ENCODE measurements around the gene CHSY3. TPM values are rescaled to one million over a fixed set of nuclear protein-coding genes. Genes with fewer than 3 reads are reported as not detected.
A peak's percentile ranks its signal among the peaks of the same experiment; 100 is the strongest.

Gene CHSY3
- polyA plus RNA-seq, 1 experiment: 0.67 TPM

DNA sequence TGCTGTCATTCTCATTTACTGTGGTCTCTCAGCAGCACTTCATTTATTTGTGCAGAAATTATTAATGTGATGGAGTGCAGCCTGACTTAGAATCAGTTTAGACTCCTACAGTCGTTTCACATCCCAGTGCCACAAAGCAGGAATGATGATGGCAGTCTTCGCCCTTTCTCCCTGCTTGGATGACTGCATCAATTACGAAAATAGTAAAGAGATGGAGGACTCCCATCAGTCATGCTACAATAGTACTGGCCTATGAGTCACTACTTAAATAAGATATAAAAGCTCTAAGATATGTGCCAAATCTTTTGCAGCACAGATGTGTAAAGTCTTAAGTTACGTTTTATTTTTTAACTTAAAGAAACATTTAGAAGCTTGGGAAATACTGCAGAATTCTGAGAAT lies 263.9 kb downstream of the CHSY3 start:
- Histone ChIP-seq H3K4me3 (ENCODE audit: low read depth, low read length) (no peak overlapping the region), H3K9me3 (ENCODE audit: control insufficient read depth, insufficient read depth, low read length) (no peaks in the 10 kb centered on the region), H3K27ac (ENCODE audit: low read depth, low read length) (no peak overlapping the region), H3K27me3 (ENCODE audit: control insufficient read depth, insufficient read depth, low read length) (no peaks in the 10 kb centered on the region)
- DNase-seq (ENCODE audit: low read depth, low spot score): no peak
- POLR2A ChIA-PET: no interaction called here
- TF ChIP-seq, protein P1, sequence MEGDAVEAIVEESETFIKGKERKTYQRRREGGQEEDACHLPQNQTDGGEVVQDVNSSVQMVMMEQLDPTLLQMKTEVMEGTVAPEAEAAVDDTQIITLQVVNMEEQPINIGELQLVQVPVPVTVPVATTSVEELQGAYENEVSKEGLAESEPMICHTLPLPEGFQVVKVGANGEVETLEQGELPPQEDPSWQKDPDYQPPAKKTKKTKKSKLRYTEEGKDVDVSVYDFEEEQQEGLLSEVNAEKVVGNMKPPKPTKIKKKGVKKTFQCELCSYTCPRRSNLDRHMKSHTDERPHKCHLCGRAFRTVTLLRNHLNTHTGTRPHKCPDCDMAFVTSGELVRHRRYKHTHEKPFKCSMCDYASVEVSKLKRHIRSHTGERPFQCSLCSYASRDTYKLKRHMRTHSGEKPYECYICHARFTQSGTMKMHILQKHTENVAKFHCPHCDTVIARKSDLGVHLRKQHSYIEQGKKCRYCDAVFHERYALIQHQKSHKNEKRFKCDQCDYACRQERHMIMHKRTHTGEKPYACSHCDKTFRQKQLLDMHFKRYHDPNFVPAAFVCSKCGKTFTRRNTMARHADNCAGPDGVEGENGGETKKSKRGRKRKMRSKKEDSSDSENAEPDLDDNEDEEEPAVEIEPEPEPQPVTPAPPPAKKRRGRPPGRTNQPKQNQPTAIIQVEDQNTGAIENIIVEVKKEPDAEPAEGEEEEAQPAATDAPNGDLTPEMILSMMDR (IDR thresholded peaks at IDR 0.05; ENCODE audit: low read depth, low read length): no peak
- CTCF ChIA-PET: interaction anchor here (0.5 to 0.6 kb wide), 2 partner anchors 264 to 455 kb away, joined by 3 to 4 read pairs; partner anchors contain the start of gene CHSY3

DNA sequence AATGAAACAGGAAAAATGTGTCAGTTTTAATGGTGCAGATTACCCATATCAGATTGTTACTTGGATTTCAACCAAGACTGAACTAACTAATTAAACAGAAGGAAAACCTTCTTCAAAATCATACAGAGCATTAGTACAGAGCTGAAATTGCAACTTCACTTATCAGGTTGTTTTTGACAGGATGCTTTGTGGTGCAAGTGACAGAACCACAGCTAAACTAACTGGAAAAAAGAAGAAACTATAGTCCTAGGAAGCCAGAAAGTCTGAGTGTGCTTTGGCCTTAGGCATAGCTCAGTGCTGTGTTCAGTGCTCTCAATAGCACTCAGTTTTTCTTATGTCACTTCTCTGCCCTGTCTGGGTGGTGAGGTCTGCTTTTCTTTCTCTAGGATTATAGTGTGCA lies 267.4 kb downstream of the CHSY3 start:
- TF ChIP-seq, protein P1 (IDR thresholded peaks at IDR 0.05; ENCODE audit: low read depth, low read length): no peak
- H3K4me3 ChIP-seq (ENCODE audit: low read depth, low read length): no peak overlapping the region
- POLR2A ChIA-PET: no interaction called here
- CTCF ChIA-PET: no interaction called here
- no peaks in the 10 kb centered on the region for H3K9me3 ChIP-seq (ENCODE audit: control insufficient read depth, insufficient read depth, low read length)
- DNase-seq (ENCODE audit: low read depth, low spot score): no peak
- H3K27ac ChIP-seq (ENCODE audit: low read depth, low read length): no peak overlapping the region
- H3K27me3 ChIP-seq (ENCODE audit: control insufficient read depth, insufficient read depth, low read length): no peaks in the 10 kb centered on the region

DNA sequence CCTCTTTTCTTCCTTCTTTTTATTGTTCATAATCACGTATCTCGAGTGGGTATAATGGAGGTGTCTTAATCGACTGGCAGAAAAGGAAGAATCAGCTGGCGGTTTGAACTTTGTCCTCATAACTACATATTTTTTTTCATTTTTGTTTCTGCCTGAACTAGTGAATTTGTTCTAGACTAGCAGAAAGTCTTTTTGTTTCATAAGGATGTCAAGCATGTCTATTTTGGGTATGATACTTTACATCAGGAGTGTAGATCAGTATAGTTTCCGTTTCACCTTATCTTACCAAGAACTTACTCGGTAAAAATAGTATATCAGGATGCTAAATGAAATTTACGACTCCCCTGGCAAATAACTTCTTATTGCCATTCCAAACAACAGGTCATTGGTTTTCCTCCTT lies 278.9 kb downstream of the CHSY3 start:
- Histone ChIP-seq H3K9me3 (ENCODE audit: control insufficient read depth, insufficient read depth, low read length) (no peaks in the 10 kb centered on the region), H3K4me3 (ENCODE audit: low read depth, low read length) (no peak overlapping the region), H3K27me3 (ENCODE audit: control insufficient read depth, insufficient read depth, low read length) (no peaks in the 10 kb centered on the region), H3K27ac (ENCODE audit: low read depth, low read length) (no peak overlapping the region)
- CTCF ChIA-PET: no interaction called here
- TF ChIP-seq, protein P1 (IDR thresholded peaks at IDR 0.05; ENCODE audit: low read depth, low read length): no peak
- POLR2A ChIA-PET: no interaction called here
- DNase-seq (ENCODE audit: low read depth, low spot score): no peak

DNA sequence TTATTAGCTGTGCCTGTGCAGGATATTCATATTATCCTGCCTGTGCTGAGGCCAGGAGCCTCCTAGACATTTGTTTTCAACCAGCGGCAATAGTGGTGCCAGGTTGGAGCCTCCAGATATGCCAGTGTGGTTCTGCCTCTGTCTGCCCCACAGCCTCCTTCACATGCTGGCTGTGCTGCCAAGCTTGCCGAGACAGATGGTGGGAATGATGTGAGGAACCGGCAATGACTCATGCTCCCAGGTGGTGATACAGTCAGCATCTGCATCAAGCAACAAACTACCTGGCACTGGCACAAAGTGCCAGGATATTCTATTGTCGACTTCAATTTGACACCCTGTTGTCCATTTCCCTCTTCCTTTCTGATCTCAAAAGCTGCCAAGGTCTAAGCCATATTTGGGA lies 285.7 kb downstream of the CHSY3 start:
- H3K27ac ChIP-seq (ENCODE audit: low read depth, low read length): no peak overlapping the region
- ChIA-PET POLR2A (no interaction called here), CTCF (no interaction called here)
- TF ChIP-seq, protein P1 (IDR thresholded peaks at IDR 0.05; ENCODE audit: low read depth, low read length): no peak
- H3K27me3 ChIP-seq (ENCODE audit: control insufficient read depth, insufficient read depth, low read length): no peaks in the 10 kb centered on the region
- DNase-seq (ENCODE audit: low read depth, low spot score): no peak
- H3K9me3 ChIP-seq (ENCODE audit: control insufficient read depth, insufficient read depth, low read length): no peaks in the 10 kb centered on the region
- H3K4me3 ChIP-seq (ENCODE audit: low read depth, low read length): no peak overlapping the region

DNA sequence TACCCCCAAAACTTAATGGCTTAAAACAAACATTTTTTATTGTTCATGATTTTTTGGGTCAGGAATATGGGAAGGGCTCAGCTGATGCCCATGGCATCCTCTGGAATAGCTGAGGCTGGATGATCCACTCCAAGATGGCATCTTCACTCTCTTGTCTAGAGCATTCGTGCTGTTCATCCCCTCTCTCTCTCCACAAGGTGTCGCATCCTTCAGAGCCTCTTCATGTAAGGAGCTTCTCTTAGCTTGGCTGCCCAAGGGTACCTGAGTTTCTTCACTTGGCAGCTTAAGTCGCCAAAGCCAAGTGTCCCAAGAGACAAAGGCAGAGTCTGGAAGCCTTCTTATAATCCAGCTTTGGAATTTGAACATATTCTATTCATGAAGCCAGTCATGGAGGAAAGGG lies 294.7 kb downstream of the CHSY3 start:
- H3K27me3 ChIP-seq (ENCODE audit: control insufficient read depth, insufficient read depth, low read length): no peaks in the 10 kb centered on the region
- no peak overlapping the region for H3K4me3 ChIP-seq (ENCODE audit: low read depth, low read length)
- no peaks in the 10 kb centered on the region for H3K9me3 ChIP-seq (ENCODE audit: control insufficient read depth, insufficient read depth, low read length)
- TF ChIP-seq, protein P1 (IDR thresholded peaks at IDR 0.05; ENCODE audit: low read depth, low read length): peak; percentile 47
- peak; percentile 1 for DNase-seq (ENCODE audit: low read depth, low spot score)
- no peak overlapping the region for H3K27ac ChIP-seq (ENCODE audit: low read depth, low read length)
- CTCF ChIA-PET: no interaction called here
- POLR2A ChIA-PET: no interaction called here
